HepG2 (cell line): Measurements from ENCODE around the gene VPS25. TPM values are rescaled to one million over a fixed set of nuclear protein-coding genes. Genes with fewer than 3 reads are reported as not detected.

ENCODE experiments used
- ATF1 ChIP-seq: IDR thresholded peaks from 2 replicates; pipeline ENCODE4 v1.6.1; 2016; ENCODE audit warnings: mild to moderate bottlenecking, control low read depth
- DDIT3 ChIP-seq: sonication (generic); formaldehyde crosslinking; IDR thresholded peaks from 2 replicates; pipeline ENCODE4 v1.4.0; 2020; ENCODE audit warnings: mild to moderate bottlenecking, missing genetic modification reagents
- HMGA1 ChIP-seq: sonication (generic); formaldehyde crosslinking; conservative IDR thresholded peaks from 2 replicates; pipeline ENCODE4 v1.4.0; 2020; ENCODE audit warnings: missing genetic modification reagents
- HNF1B ChIP-seq: sonication (generic); formaldehyde crosslinking; IDR thresholded peaks from 2 replicates; pipeline ENCODE4 v1.5.1; 2020; ENCODE audit warnings: mild to moderate bottlenecking, moderate library complexity, missing genetic modification reagents
- KAT2B ChIP-seq: fragments of 150-350 bp; IDR thresholded peaks from 2 replicates; pipeline ENCODE4 v1.6.1; 2014; ENCODE audit warnings: low read depth, low read length, borderline replicate concordance
- KDM5A ChIP-seq: fragments of 200-600 bp; sonication (generic); IDR thresholded peaks from 2 replicates; pipeline ENCODE4 v1.7.0; 2018; ENCODE audit warnings: antibody characterized with exemption, mild to moderate bottlenecking, low read length, borderline replicate concordance
- LRRFIP1 ChIP-seq: sonication (generic); formaldehyde crosslinking; conservative IDR thresholded peaks from 2 replicates; pipeline ENCODE4 v1.4.0; 2020; ENCODE audit warnings: missing genetic modification reagents
- MAZ ChIP-seq, 2 experiments: sonication (generic) in 1 of 2; formaldehyde crosslinking in 1 of 2; IDR thresholded peaks; 2 replicates each; pipeline versions ENCODE4 v1.5.0 to v1.6.1; 2012 to 2020; ENCODE audit warnings: low read depth in 2 of 2, mild to moderate bottlenecking in 2 of 2, borderline replicate concordance in 1 of 2, improper control_type of control experiment in 1 of 2, low read length in 1 of 2, missing genetic modification reagents in 1 of 2, moderate library complexity in 1 of 2
- MED13 ChIP-seq: sonication (generic); formaldehyde crosslinking; IDR thresholded peaks from 2 replicates; pipeline ENCODE4 v1.5.0; 2020; ENCODE audit warnings: missing genetic modification reagents
- MYNN ChIP-seq: sonication (generic); formaldehyde crosslinking; IDR thresholded peaks from 2 replicates; pipeline ENCODE4 v1.4.0; 2020; ENCODE audit warnings: mild to moderate bottlenecking, low read depth, missing genetic modification reagents
- NR3C1 ChIP-seq: sonication (generic); formaldehyde crosslinking; IDR thresholded peaks from 2 replicates; pipeline ENCODE4 v1.4.0; 2020; ENCODE audit warnings: missing genetic modification reagents
- POLR2AphosphoS2 ChIP-seq: IDR thresholded peaks from 2 replicates; pipeline ENCODE4 v1.6.1; 2011; ENCODE audit warnings: low read depth, low read length, improper control_type of control experiment
- RELA ChIP-seq: sonication (generic); formaldehyde crosslinking; IDR thresholded peaks from 2 replicates; pipeline ENCODE4 v1.4.0; 2020; ENCODE audit warnings: missing genetic modification reagents
- ZNF138 ChIP-seq: sonication (generic); formaldehyde crosslinking; IDR thresholded peaks from 2 replicates; pipeline ENCODE4 v1.5.0; 2020; ENCODE audit warnings: mild to moderate bottlenecking, low read depth, missing genetic modification reagents
- ZNF276 ChIP-seq: sonication (generic); formaldehyde crosslinking; IDR thresholded peaks from 2 replicates; pipeline ENCODE4 v1.4.0; 2020; ENCODE audit warnings: mild to moderate bottlenecking, low read depth, missing genetic modification reagents
- ZNF317 ChIP-seq: sonication (generic); formaldehyde crosslinking; IDR thresholded peaks from 2 replicates; pipeline ENCODE4 v1.5.0; 2020; ENCODE audit warnings: mild to moderate bottlenecking, missing genetic modification reagents
- ZNF431 ChIP-seq: sonication (generic); formaldehyde crosslinking; IDR thresholded peaks from 2 replicates; pipeline ENCODE4 v1.9.0; 2022; ENCODE audit warnings: missing genetic modification reagents, low read depth, mild to moderate bottlenecking, borderline replicate concordance
- ZNF547 ChIP-seq: sonication (generic); formaldehyde crosslinking; IDR thresholded peaks from 2 replicates; pipeline ENCODE4 v1.5.1; 2020; ENCODE audit warnings: mild to moderate bottlenecking, missing genetic modification reagents
- ZNF605 ChIP-seq: sonication (generic); formaldehyde crosslinking; IDR thresholded peaks from 2 replicates; pipeline ENCODE4 v1.8.0; 2022; ENCODE audit warnings: mild to moderate bottlenecking, missing genetic modification reagents
- ZNF780A ChIP-seq: sonication (generic); formaldehyde crosslinking; IDR thresholded peaks from 2 replicates; pipeline ENCODE4 v1.8.0; 2022; ENCODE audit warnings: mild to moderate bottlenecking, missing genetic modification reagents, moderate library complexity
- ZXDC ChIP-seq: sonication (generic); formaldehyde crosslinking; IDR thresholded peaks from 2 replicates; pipeline ENCODE4 v1.5.0; 2020; ENCODE audit warnings: mild to moderate bottlenecking, missing genetic modification reagents
- polyA plus RNA-seq, 8 experiments: library from polyadenylated mRNA; depleted of rRNA in 3 of 8; stranded (reverse) in 7 of 8; unstranded in 1 of 8; fragments of >200 nt; fragmentation: Illumina TruSeq in 4 of 8; extraction: Trizol in 4 of 8; gene quantifications; 2 replicates each; pipeline versions ENCODE4 v1.2.1 to v1.2.3, GENCODE V29; 2011 to 2016; ENCODE audit warnings: low read depth in 4 of 8, missing spikeins in 1 of 8, mixed read lengths in 1 of 8; ENCODE audit not compliant: insufficient read depth in 1 of 8
- total RNA-seq, 5 experiments: library from RNA; depleted of rRNA; stranded (reverse); fragments of >200 nt; fragmentation: Illumina TruSeq; extraction: Trizol; gene quantifications; 2 replicates each; pipeline ENCODE4 v1.2.3, GENCODE V29; 2016; ENCODE audit warnings: low read depth in 1 of 5

VPS25 gene
- total and polyA plus RNA-seq, 2 of the 13 experiments (the other 11 are each of a cell fraction or from before 2014, with no cell fraction given), result 161 to 249 TPM

- TF ChIP-seq LRRFIP1, result no peak
- TF ChIP-seq ZNF605 (CRISPR knock-in tag), result no peak
- no peak for TF ChIP-seq ZNF138
- no peak for TF ChIP-seq MAZ (IDR thresholded peaks at IDR 0.05; ENCODE audit: borderline replicate concordance, low read depth, low read length)
- TF ChIP-seq MAZ (CRISPR knock-in tag; IDR thresholded peaks at IDR 0.05; ENCODE audit: low read depth), result no peak; the same call in 1 of the 2 replicates
- no peak for TF ChIP-seq ZNF276 (CRISPR knock-in tag)
- TF ChIP-seq KDM5A, result no peak
- no peak for TF ChIP-seq POLR2AphosphoS2
- 0 out of 2 replicates have a peak, but pooled peaks have one; percentile 15 for TF ChIP-seq HNF1B (CRISPR knock-in tag)
- no peak for TF ChIP-seq KAT2B
- no peak for TF ChIP-seq ZNF780A (CRISPR knock-in tag)
- 0 out of 2 replicates have a peak, but pooled peaks have one; percentile 52 for TF ChIP-seq ZNF317
- TF ChIP-seq MED13 (CRISPR knock-in tag), result no peak
- no peak for TF ChIP-seq ZNF431 (CRISPR knock-in tag)
- 0 out of 2 replicates have a peak, but pooled peaks have one; percentile 3 for TF ChIP-seq ZNF547 (CRISPR knock-in tag)
- TF ChIP-seq NR3C1 (CRISPR knock-in tag), result no peak
- no peak for TF ChIP-seq DDIT3 (CRISPR knock-in tag)
- no peak for TF ChIP-seq MYNN (CRISPR knock-in tag)
- no peak for TF ChIP-seq ATF1
- no peak for TF ChIP-seq RELA
- no peak for TF ChIP-seq HMGA1 (CRISPR knock-in tag)
- no peak for TF ChIP-seq ZXDC
These were observed 13.1 kb upstream of the VPS25 start (continued) for GRCh38 chr17:42759982-42760651.
